ENCODE measurements around the gene DNAJB6.
A peak's percentile ranks its signal among the peaks of the same experiment; 100 is the strongest.
"Not testable (repeated sequence)": the region's sequence is repeated elsewhere in the genome, so short reads cannot be mapped to it uniquely, and the experiment has no call there.

The DNAJB6 gene

GRCh38 chr7:157329447-157329846, 7.4 kb upstream of the DNAJB6 start:
- no peak for DNase-seq (ENCODE audit: low read depth)

GRCh38 chr7:157330567-157330966, 6.2 kb upstream of the DNAJB6 start:
- not testable (repeated sequence) for DNase-seq (ENCODE audit: low read depth)

GRCh38 chr7:157331049-157331448, 5.8 kb upstream of the DNAJB6 start:
- DNase-seq (ENCODE audit: low read depth) = not testable (repeated sequence)

GRCh38 chr7:157335236-157335635, 1.6 kb upstream of the DNAJB6 start:
- DNase-seq (ENCODE audit: low read depth) = no peak

GRCh38 chr7:157335991-157336382, 817 bp upstream of the DNAJB6 start:
- no peak for DNase-seq (ENCODE audit: low read depth)

GRCh38 chr7:157337316-157338149, 729 bp downstream of the DNAJB6 start:
- DNase-seq (ENCODE audit: low read depth) = peak; percentile 35

GRCh38 chr7:157339777-157340677, 3.2 kb downstream of the DNAJB6 start:
- peak; percentile 34 for DNase-seq (ENCODE audit: low read depth)

- DNase-seq (ENCODE audit: low read depth) = no peak
Measured at GRCh38 chr7:157347217-157347904, 10.6 kb downstream of the DNAJB6 start.

GRCh38 chr7:157348548-157348947, 11.7 kb downstream of the DNAJB6 start:
- no peak for DNase-seq (ENCODE audit: low read depth)

GRCh38 chr7:157352516-157352915, 15.7 kb downstream of the DNAJB6 start:
- DNase-seq (ENCODE audit: low read depth) = no peak

- no peak for DNase-seq (ENCODE audit: low read depth)
Measured at GRCh38 chr7:157355784-157356511, 19.1 kb downstream of the DNAJB6 start.

GRCh38 chr7:157357129-157358040, 20.6 kb downstream of the DNAJB6 start:
- no peak for DNase-seq (ENCODE audit: low read depth)

GRCh38 chr7:157358041-157358752, 21.4 kb downstream of the DNAJB6 start:
- no peak for DNase-seq (ENCODE audit: low read depth)

GRCh38 chr7:157358753-157359096, 21.9 kb downstream of the DNAJB6 start:
- DNase-seq (ENCODE audit: low read depth) = no peak

- no peak for DNase-seq (ENCODE audit: low read depth)
Measured at GRCh38 chr7:157359581-157359980, 22.8 kb downstream of the DNAJB6 start.

GRCh38 chr7:157360483-157361025, 23.8 kb downstream of the DNAJB6 start:
- no peak for DNase-seq (ENCODE audit: low read depth)

GRCh38 chr7:157361537-157361936, 24.7 kb downstream of the DNAJB6 start:
- no peak for DNase-seq (ENCODE audit: low read depth)

GRCh38 chr7:157362729-157363128, 25.9 kb downstream of the DNAJB6 start:
- no peak for DNase-seq (ENCODE audit: low read depth)

GRCh38 chr7:157366722-157367121, 29.9 kb downstream of the DNAJB6 start:
- DNase-seq (ENCODE audit: low read depth) = no peak

- DNase-seq (ENCODE audit: low read depth) = no peak
Measured at GRCh38 chr7:157368955-157369354, 32.2 kb downstream of the DNAJB6 start.
